ENCODE results near the gene OGFRL1. TPM values are rescaled to one million over a fixed set of nuclear protein-coding genes. Genes with fewer than 3 reads are reported as not detected.

OGFRL1 gene
- total and polyA plus RNA-seq, 2 of the 13 experiments (the other 11 are each of a cell fraction or from before 2014, with no cell fraction given) = 0.26 to 0.80 TPM

DNA sequence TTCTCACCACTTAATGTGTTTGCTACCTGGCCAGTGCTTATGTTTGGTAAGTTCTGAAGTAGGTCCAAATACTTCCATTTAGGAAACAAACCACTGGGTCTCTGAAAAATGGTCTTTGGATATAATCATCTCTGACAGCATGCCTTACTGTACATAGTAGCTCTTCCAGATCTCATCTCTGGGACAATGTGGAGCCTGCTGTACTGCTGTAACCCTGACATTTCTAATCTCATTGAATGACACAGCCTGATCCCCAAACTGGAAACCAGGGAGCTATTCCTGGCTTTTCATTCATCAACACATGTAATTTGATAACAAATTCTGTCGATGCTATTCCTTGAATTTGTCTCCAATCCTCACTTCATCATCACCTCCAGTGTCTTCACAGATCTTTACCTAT is 23.5 kb downstream of the OGFRL1 start:
- intact Hi-C loops (cut with micrococcal nuclease; ENCODE audit: unreplicated experiment) = no loop called here
- no peaks in the 10 kb centered on the region for H4K20me1 ChIP-seq (ENCODE audit: insufficient read depth, low read length)
- no peaks in the 10 kb centered on the region for H3K27me3 ChIP-seq (ENCODE audit: control insufficient read depth in 1 of 2, insufficient read depth in 2 of 2, low read length in 2 of 2)
- no peak overlapping the region for H3K9ac ChIP-seq (ENCODE audit: insufficient read depth, low read depth, low read length)
- no peak for TF ChIP-seq GRHL1 (CRISPR knock-in tag; conservative IDR thresholded peaks at IDR 0.05)
- no peak for TF ChIP-seq SP2 (CRISPR knock-in tag; IDR thresholded peaks at IDR 0.05)
- TF ChIP-seq NFE2 (CRISPR knock-in tag; IDR thresholded peaks at IDR 0.05) = no peak
- no peak for TF ChIP-seq IRX3 (CRISPR knock-in tag; IDR thresholded peaks at IDR 0.05; ENCODE audit: borderline replicate concordance, low read depth)
- no peak for TF ChIP-seq ZNF331 (CRISPR knock-in tag; IDR thresholded peaks at IDR 0.05)
- TF ChIP-seq, protein P1, sequence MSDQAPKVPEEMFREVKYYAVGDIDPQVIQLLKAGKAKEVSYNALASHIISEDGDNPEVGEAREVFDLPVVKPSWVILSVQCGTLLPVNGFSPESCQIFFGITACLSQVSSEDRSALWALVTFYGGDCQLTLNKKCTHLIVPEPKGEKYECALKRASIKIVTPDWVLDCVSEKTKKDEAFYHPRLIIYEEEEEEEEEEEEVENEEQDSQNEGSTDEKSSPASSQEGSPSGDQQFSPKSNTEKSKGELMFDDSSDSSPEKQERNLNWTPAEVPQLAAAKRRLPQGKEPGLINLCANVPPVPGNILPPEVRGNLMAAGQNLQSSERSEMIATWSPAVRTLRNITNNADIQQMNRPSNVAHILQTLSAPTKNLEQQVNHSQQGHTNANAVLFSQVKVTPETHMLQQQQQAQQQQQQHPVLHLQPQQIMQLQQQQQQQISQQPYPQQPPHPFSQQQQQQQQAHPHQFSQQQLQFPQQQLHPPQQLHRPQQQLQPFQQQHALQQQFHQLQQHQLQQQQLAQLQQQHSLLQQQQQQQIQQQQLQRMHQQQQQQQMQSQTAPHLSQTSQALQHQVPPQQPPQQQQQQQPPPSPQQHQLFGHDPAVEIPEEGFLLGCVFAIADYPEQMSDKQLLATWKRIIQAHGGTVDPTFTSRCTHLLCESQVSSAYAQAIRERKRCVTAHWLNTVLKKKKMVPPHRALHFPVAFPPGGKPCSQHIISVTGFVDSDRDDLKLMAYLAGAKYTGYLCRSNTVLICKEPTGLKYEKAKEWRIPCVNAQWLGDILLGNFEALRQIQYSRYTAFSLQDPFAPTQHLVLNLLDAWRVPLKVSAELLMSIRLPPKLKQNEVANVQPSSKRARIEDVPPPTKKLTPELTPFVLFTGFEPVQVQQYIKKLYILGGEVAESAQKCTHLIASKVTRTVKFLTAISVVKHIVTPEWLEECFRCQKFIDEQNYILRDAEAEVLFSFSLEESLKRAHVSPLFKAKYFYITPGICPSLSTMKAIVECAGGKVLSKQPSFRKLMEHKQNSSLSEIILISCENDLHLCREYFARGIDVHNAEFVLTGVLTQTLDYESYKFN (CRISPR knock-in tag; conservative IDR thresholded peaks at IDR 0.05) = no peak
- no peaks in the 10 kb centered on the region for H3K79me2 ChIP-seq (ENCODE audit: insufficient read depth, low read length)
- H3K27ac ChIP-seq (ENCODE audit: extremely low read length, insufficient read depth, low read length) = no peak overlapping the region
- no peak overlapping the region for H3K4me2 ChIP-seq (ENCODE audit: low read depth, low read length)
- H3K4me3 ChIP-seq (replicated peaks in 1 of 3; ENCODE audit: insufficient read depth in 1 of 3, low read depth in 2 of 3, low read length in 3 of 3) = no peak overlapping the region
- no peak for ATAC-seq
- no TSS peak for BruUV-seq (replicated peaks)
- no peak for DNase-seq (ENCODE audit: low spot score)
- POLR2A ChIA-PET = no interaction called here
- no peak for FAIRE-seq
- in situ Hi-C loops (cut with HindIII; ENCODE audit: extremely low pct_ligation_motif_present, low pct_unique_long_range_greater_than_20kb) = no loop called here
- H3K4me1 ChIP-seq (ENCODE audit: insufficient read depth, low read length) = no peaks in the 10 kb centered on the region
- no peak overlapping the region for H2AFZ ChIP-seq (ENCODE audit: low read length)
- 4% methylated on average over 1 of the region's 1 CpG for WGBS (ENCODE audit: low lambda C conversion rate)
- no peaks in the 10 kb centered on the region for H3K9me3 ChIP-seq (ENCODE audit: low read length)
- H3K36me3 ChIP-seq (replicated peaks in 1 of 2; ENCODE audit: control insufficient read depth in 1 of 2, insufficient read depth in 2 of 2, low read length in 2 of 2) = no peaks in the 10 kb centered on the region
- CTCF ChIA-PET (ENCODE audit: low intra/inter-chr PET ratio, low total read pairs) = no interaction called here

Measured in HepG2 (cell line).